Neural progenitor cell (in vitro differentiated cells): ENCODE measurements around the gene NXPH2. TPM values are rescaled to one million over a fixed set of nuclear protein-coding genes. Genes with fewer than 3 reads are reported as not detected.

Source experiments
- DNase-seq: peaks from one replicate; pipeline ENCODE4 v3.0.0-alpha.2; 2016; ENCODE audit warnings: low spot score
- H2AFZ ChIP-seq: fragments of 200-600 bp; sonication (generic); replicated peaks from 2 replicates; pipeline ENCODE4 v1.6.1; 2016; ENCODE audit warnings: antibody characterized with exemption
- H3F3A ChIP-seq: fragments of 200-600 bp; sonication (generic); 2 replicates; pipeline ENCODE4 v1.6.1; 2016; ENCODE audit warnings: antibody characterized with exemption, low read depth
- H3K27ac ChIP-seq: fragments of 200-600 bp; sonication (generic); 2 replicates; pipeline ENCODE4 v1.5.1; 2016; ENCODE audit warnings: mild to moderate bottlenecking
- H3K27me3 ChIP-seq: fragments of 200-600 bp; sonication (generic); 2 replicates; pipeline ENCODE4 v1.6.1; 2016; ENCODE audit warnings: mild to moderate bottlenecking, moderate library complexity
- H3K36me3 ChIP-seq: fragments of 200-600 bp; sonication (generic); 2 replicates; pipeline ENCODE4 v1.5.1; 2016
- H3K4me1 ChIP-seq: fragments of 200-600 bp; sonication (generic); 2 replicates; pipeline ENCODE4 v1.6.1; 2016; ENCODE audit warnings: mixed run types
- H3K4me2 ChIP-seq: fragments of 200-600 bp; sonication (generic); 2 replicates; pipeline ENCODE4 v1.6.1; 2016
- H3K4me3 ChIP-seq: fragments of 200-600 bp; sonication (generic); 2 replicates; pipeline ENCODE4 v1.5.1; 2016
- H3K79me2 ChIP-seq: fragments of 200-600 bp; sonication (generic); 2 replicates; pipeline ENCODE4 v1.6.1; 2016; ENCODE audit warnings: low read depth
- H3K9ac ChIP-seq: fragments of 200-600 bp; sonication (generic); 2 replicates; pipeline ENCODE4 v1.6.1; 2016
- H3K9me3 ChIP-seq: fragments of 200-600 bp; sonication (generic); 2 replicates; pipeline ENCODE4 v1.5.1; 2016; ENCODE audit warnings: low read depth
- H4K20me1 ChIP-seq: fragments of 200-600 bp; sonication (generic); 2 replicates; pipeline ENCODE4 v1.6.1; 2016; ENCODE audit warnings: low read depth
- H3K27ac Mint-ChIP-seq: 3 replicates; pipeline ENCODE4 v1.8.0; 2021; ENCODE audit warnings: mixed read lengths
- H3K27me3 Mint-ChIP-seq: 2 replicates; pipeline ENCODE4 v1.8.0; 2022; ENCODE audit warnings: low read depth, mild to moderate bottlenecking, inconsistent platforms, moderate library complexity, mixed read lengths; ENCODE audit not compliant: insufficient read depth
- H3K36me3 Mint-ChIP-seq: 3 replicates; pipeline ENCODE4 v1.8.0; 2021; ENCODE audit warnings: mixed read lengths
- H3K4me1 Mint-ChIP-seq: 3 replicates; pipeline ENCODE4 v1.8.0; 2021; ENCODE audit warnings: mixed read lengths
- H3K4me3 Mint-ChIP-seq: 3 replicates; pipeline ENCODE4 v1.8.0; 2021; ENCODE audit warnings: mild to moderate bottlenecking, moderate library complexity, mixed read lengths
- H3K9me3 Mint-ChIP-seq: 3 replicates; pipeline ENCODE4 v1.8.0; 2020; ENCODE audit warnings: mixed read lengths
- EZH2 ChIP-seq: fragments of 200-600 bp; sonication (generic); IDR thresholded peaks from 2 replicates; pipeline ENCODE4 v1.6.1; 2017; ENCODE audit warnings: antibody characterized with exemption, mild to moderate bottlenecking, moderate library complexity
- EZH2phosphoT487 ChIP-seq: fragments of 200-600 bp; sonication (generic); IDR thresholded peaks from 2 replicates; pipeline ENCODE4 v1.6.1; 2017; ENCODE audit warnings: antibody characterized with exemption
- total RNA-seq: library from RNA; depleted of rRNA; stranded (reverse); fragments of >200 nt; gene quantifications from 2 replicates; pipeline ENCODE4 v1.2.3, GENCODE V29; 2015; ENCODE audit warnings: low replicate concordance
- TF ChIP-seq, protein P1 (sequence below): fragments of 200-600 bp; sonication (generic); IDR thresholded peaks from 2 replicates; pipeline ENCODE4 v1.5.1; 2017; ENCODE audit warnings: antibody characterized with exemption, mild to moderate bottlenecking

Gene NXPH2
- 2.7 and 4.3 TPM in 2 replicates for total RNA-seq

DNA sequence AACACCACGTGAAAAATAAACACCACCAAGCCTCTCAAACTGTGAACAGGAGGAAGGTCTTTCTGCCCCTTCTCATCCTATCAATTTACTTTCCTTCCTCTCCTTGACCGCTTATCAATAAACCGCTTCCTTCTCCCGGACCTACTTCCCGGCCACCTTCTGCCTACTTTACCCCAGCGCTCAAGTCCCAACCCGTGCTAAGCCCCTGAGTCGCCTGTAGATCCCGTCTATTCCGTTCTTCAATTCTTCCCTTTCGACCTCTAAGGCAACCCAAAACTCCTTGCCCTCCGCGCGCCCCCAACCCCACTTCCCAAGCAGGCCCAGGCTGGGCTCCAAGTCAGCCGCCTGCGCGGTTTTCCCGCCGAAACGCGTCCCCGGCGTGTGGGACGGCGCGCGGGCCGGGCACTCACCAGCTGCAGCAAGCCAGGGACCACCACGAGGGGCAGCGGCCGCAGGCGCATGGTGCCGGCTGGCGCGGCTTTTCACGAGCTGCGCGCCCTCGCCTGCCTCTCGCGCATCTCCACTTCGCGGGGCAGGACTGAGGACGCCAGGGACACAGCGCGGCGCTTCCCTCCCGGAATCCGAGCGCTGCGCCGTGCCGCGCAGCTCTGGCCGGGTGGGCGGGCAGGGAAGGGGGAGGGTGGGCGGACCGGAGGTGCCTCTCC, at the start of gene NXPH2:
NXPH2 (minus strand) TSS at position 610 of the 665 bp plus-strand sequence; CDS start at position 461, 149 bp downstream.
- Histone ChIP-seq H3K36me3 (no peaks in the 10 kb centered on the region), H3K79me2 (peaks cover 23% of the 10 kb centered on the region), H3F3A (peaks cover 10% of the 10 kb centered on the region), H3K4me1 (peaks cover 28% of the 10 kb centered on the region), H3K27ac (no peak within 1 kb of the TSS), H3K4me2 (peak within 1 kb of the TSS; percentile 91), H3K9me3 (no peaks in the 10 kb centered on the region), H3K4me3 (peak within 1 kb of the TSS; percentile 54), H3K9ac (no peak within 1 kb of the TSS), H3K27me3 (peaks cover 62% of the 10 kb centered on the region), H2AFZ (peak within 1 kb of the TSS; percentile 95), H4K20me1 (no peaks in the 10 kb centered on the region)
- DNase-seq = peak; percentile 79
- peaks cover 6% of the 10 kb centered on the region for H3K9me3 Mint-ChIP-seq
- H3K27ac Mint-ChIP-seq = no peak within 1 kb of the TSS
- peaks cover 18% of the 10 kb centered on the region for H3K4me1 Mint-ChIP-seq
- TF ChIP-seq, protein P1, sequence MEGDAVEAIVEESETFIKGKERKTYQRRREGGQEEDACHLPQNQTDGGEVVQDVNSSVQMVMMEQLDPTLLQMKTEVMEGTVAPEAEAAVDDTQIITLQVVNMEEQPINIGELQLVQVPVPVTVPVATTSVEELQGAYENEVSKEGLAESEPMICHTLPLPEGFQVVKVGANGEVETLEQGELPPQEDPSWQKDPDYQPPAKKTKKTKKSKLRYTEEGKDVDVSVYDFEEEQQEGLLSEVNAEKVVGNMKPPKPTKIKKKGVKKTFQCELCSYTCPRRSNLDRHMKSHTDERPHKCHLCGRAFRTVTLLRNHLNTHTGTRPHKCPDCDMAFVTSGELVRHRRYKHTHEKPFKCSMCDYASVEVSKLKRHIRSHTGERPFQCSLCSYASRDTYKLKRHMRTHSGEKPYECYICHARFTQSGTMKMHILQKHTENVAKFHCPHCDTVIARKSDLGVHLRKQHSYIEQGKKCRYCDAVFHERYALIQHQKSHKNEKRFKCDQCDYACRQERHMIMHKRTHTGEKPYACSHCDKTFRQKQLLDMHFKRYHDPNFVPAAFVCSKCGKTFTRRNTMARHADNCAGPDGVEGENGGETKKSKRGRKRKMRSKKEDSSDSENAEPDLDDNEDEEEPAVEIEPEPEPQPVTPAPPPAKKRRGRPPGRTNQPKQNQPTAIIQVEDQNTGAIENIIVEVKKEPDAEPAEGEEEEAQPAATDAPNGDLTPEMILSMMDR = no peak
- TF ChIP-seq EZH2 (peak; percentile 70), EZH2phosphoT487 (peak; percentile 59)
- no peaks in the 10 kb centered on the region for H3K36me3 Mint-ChIP-seq
- peaks cover 36% of the 10 kb centered on the region for H3K27me3 Mint-ChIP-seq
- H3K4me3 Mint-ChIP-seq = peak within 1 kb of the TSS; percentile 90

GRCh38 chr2:138829326-138829919, 49.2 kb upstream of the NXPH2 start:
- Mint-ChIP-seq H3K4me3 (no peak overlapping the region), H3K27ac (no peak overlapping the region), H3K27me3 (peaks cover 2% of the 10 kb centered on the region), H3K4me1 (no peaks in the 10 kb centered on the region), H3K9me3 (no peaks in the 10 kb centered on the region), H3K36me3 (no peaks in the 10 kb centered on the region)
- TF ChIP-seq, protein P1 = peak; percentile 79
- TF ChIP-seq EZH2 = no peak
- peak; percentile 82 for DNase-seq
- H3K9ac ChIP-seq = no peak overlapping the region
- H3K27me3 ChIP-seq = no peaks in the 10 kb centered on the region
- H3K36me3 ChIP-seq = no peaks in the 10 kb centered on the region
- H3K9me3 ChIP-seq = no peaks in the 10 kb centered on the region
- H3K79me2 ChIP-seq = no peaks in the 10 kb centered on the region
- H2AFZ ChIP-seq = no peak overlapping the region
- H3K4me3 ChIP-seq = no peak overlapping the region
- no peaks in the 10 kb centered on the region for H3K4me1 ChIP-seq
- H4K20me1 ChIP-seq = no peaks in the 10 kb centered on the region
- no peak overlapping the region for H3K4me2 ChIP-seq
- no peak overlapping the region for H3K27ac ChIP-seq
- no peaks in the 10 kb centered on the region for H3F3A ChIP-seq

DNA sequence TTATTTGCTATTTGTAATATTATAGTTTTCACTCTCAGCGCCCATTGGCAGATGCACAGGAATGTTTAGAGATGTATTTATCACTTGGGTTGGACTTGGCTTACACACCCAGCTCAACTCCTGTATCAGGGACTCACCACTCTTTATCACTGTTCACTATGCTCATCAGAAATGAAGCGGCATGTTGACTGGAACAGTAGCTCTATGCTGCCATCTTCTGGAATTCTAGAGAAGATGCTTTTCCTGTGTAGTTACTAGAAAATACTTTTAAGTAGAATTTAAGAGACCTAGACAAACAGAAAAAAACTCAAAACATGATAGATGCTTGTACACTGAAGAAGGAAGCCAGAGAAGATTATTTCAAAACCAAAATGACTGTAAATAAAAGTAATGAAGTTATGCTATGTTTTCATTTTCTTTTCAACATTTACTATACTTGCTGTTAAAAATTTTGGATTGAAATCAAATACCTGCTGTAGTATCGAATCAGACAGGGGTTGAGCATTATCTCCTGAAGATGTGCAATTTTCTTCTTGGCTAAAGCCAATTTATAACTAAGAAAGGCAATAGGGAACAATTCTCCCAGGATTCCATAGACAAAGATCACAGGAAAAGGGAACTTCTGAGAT, 47.4 kb upstream of the NXPH2 start:
- DNase-seq = peak; percentile 72
- no peaks in the 10 kb centered on the region for H3K4me1 Mint-ChIP-seq
- peaks cover 2% of the 10 kb centered on the region for H3K27me3 Mint-ChIP-seq

More for the DNA sequence above, 47.4 kb upstream of the NXPH2 start:
- no peak overlapping the region for H3K4me2 ChIP-seq
- H3K79me2 ChIP-seq = no peaks in the 10 kb centered on the region
- no peaks in the 10 kb centered on the region for H3K9me3 Mint-ChIP-seq
- no peak overlapping the region for H3K4me3 ChIP-seq
- no peaks in the 10 kb centered on the region for H3K36me3 Mint-ChIP-seq
- no peak overlapping the region for H3K4me3 Mint-ChIP-seq
- H3F3A ChIP-seq = no peaks in the 10 kb centered on the region
- no peaks in the 10 kb centered on the region for H3K9me3 ChIP-seq
- no peaks in the 10 kb centered on the region for H3K4me1 ChIP-seq
- H2AFZ ChIP-seq = no peak overlapping the region
- no peaks in the 10 kb centered on the region for H3K27me3 ChIP-seq
- no peak overlapping the region for H3K9ac ChIP-seq
- no peaks in the 10 kb centered on the region for H3K36me3 ChIP-seq
- no peaks in the 10 kb centered on the region for H4K20me1 ChIP-seq
- no peak overlapping the region for H3K27ac Mint-ChIP-seq
- H3K27ac ChIP-seq = no peak overlapping the region
- no peak for TF ChIP-seq EZH2phosphoT487
- TF ChIP-seq, protein P1 = peak; percentile 81
